PFSK-1 (cell line): ENCODE measurements around the gene PROZ.

Experiments used
- FOXP2 ChIP-seq: optimal IDR thresholded peaks from 2 replicates; pipeline ENCODE3; 2011; ENCODE audit warnings: borderline replicate concordance, control low read depth, inconsistent platforms; ENCODE audit not compliant: insufficient read depth; ENCODE audit errors: extremely low read length, extremely low read depth
- POLR2AphosphoS5 ChIP-seq: IDR thresholded peaks from 2 replicates; pipeline ENCODE4 v1.6.1; 2012; ENCODE audit warnings: low read depth, mild to moderate bottlenecking, control low read depth, low read length, moderate library complexity
- SIN3A ChIP-seq: IDR thresholded peaks from 2 replicates; pipeline ENCODE4 v1.6.1; 2012; ENCODE audit warnings: mild to moderate bottlenecking, low read length, moderate library complexity, borderline replicate concordance; ENCODE audit not compliant: insufficient read depth
- TAF1 ChIP-seq: IDR thresholded peaks from 2 replicates; pipeline ENCODE4 v1.6.1; 2012; ENCODE audit warnings: low read length, control low read depth, borderline replicate concordance; ENCODE audit not compliant: insufficient read depth
- TF ChIP-seq, protein P1 (sequence below), 2 experiments: IDR thresholded peaks; 2 replicates each; pipeline versions ENCODE4 v1.6.1 to v1.8.0; 2011 to 2012; ENCODE audit warnings: low read depth in 2 of 2, low read length in 2 of 2, control low read depth in 1 of 2, inconsistent platforms in 1 of 2, mild to moderate bottlenecking in 1 of 2, moderate library complexity in 1 of 2; ENCODE audit not compliant: insufficient read depth in 1 of 2

Gene PROZ

DNA sequence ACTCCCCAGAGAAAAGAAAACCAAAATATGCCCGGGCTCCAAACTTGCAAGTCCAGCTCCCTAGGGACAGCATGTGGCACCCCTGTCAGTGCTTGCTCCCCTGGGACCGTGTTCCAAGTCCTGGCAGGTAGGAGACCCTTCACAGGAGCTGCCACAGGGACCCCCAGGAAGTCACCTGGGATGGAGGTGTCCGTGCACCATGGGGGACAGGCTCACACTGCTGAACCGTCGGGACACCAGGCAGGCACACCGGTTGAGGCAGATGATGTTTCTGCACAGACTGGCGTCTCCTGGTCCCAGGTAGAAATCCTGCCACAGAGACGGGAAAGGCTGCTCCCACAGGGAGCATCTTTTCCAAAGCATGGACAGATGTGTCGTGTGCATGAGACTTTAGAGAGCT, 11.7 kb upstream of the PROZ start:
- no peak for TF ChIP-seq TAF1
- no peak for TF ChIP-seq SIN3A

DNA sequence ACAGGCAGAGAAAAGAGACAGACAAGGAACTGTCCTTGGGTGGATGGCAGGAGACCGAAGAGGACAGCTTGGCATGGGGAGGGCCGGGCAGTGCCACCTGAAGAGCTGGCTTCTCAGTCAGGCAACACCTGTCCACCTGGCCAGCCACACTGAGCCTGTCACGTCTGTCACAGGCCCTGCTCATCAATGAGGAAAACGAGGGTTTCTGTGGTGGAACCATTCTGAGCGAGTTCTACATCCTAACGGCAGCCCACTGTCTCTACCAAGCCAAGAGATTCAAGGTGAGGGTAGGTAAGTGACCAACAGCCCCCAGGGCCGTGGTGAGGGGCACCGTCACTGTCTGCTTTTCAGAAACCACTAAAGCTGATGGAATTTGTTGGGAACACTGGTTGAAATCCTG, 11.2 kb upstream of the PROZ start:
- TF ChIP-seq POLR2AphosphoS5, result no peak
- no peak for TF ChIP-seq SIN3A
- no peak for TF ChIP-seq FOXP2
- TF ChIP-seq TAF1, result no peak
- TF ChIP-seq, protein P1, sequence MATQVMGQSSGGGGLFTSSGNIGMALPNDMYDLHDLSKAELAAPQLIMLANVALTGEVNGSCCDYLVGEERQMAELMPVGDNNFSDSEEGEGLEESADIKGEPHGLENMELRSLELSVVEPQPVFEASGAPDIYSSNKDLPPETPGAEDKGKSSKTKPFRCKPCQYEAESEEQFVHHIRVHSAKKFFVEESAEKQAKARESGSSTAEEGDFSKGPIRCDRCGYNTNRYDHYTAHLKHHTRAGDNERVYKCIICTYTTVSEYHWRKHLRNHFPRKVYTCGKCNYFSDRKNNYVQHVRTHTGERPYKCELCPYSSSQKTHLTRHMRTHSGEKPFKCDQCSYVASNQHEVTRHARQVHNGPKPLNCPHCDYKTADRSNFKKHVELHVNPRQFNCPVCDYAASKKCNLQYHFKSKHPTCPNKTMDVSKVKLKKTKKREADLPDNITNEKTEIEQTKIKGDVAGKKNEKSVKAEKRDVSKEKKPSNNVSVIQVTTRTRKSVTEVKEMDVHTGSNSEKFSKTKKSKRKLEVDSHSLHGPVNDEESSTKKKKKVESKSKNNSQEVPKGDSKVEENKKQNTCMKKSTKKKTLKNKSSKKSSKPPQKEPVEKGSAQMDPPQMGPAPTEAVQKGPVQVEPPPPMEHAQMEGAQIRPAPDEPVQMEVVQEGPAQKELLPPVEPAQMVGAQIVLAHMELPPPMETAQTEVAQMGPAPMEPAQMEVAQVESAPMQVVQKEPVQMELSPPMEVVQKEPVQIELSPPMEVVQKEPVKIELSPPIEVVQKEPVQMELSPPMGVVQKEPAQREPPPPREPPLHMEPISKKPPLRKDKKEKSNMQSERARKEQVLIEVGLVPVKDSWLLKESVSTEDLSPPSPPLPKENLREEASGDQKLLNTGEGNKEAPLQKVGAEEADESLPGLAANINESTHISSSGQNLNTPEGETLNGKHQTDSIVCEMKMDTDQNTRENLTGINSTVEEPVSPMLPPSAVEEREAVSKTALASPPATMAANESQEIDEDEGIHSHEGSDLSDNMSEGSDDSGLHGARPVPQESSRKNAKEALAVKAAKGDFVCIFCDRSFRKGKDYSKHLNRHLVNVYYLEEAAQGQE (IDR thresholded peaks at IDR 0.05; ENCODE audit: insufficient read depth in 1 of 2, low read depth in 2 of 2, low read length in 2 of 2), result no peak

DNA sequence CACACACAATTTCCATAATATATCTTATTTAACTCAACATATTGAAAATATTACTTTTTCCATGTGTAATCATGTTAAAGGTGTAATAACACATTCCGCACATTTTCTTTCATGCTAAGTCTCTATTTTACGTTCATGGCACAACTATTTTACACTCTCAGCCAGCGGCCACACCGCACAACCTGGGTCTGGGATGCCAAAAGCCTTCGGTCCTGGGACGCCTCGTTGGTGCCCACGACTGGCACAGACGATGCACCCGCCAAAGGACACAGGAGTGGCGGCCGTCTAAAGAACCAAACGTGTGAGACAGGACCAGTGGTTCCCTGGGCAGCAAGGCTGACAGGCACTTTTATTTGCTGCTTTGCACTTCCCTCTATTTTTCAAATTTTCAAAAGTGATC, 10.0 kb upstream of the PROZ start:
- TF ChIP-seq SIN3A (no peak), TAF1 (no peak), FOXP2 (no peak), POLR2AphosphoS5 (no peak)
- TF ChIP-seq, protein P1 (IDR thresholded peaks at IDR 0.05; ENCODE audit: insufficient read depth in 1 of 2, low read depth in 2 of 2, low read length in 2 of 2), result no peak

DNA sequence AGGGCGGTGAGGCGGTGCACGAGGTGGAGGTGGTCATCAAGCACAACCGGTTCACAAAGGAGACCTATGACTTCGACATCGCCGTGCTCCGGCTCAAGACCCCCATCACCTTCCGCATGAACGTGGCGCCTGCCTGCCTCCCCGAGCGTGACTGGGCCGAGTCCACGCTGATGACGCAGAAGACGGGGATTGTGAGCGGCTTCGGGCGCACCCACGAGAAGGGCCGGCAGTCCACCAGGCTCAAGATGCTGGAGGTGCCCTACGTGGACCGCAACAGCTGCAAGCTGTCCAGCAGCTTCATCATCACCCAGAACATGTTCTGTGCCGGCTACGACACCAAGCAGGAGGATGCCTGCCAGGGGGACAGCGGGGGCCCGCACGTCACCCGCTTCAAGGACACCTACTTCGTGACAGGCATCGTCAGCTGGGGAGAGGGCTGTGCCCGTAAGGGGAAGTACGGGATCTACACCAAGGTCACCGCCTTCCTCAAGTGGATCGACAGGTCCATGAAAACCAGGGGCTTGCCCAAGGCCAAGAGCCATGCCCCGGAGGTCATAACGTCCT, 9.4 kb upstream of the PROZ start:
- TF ChIP-seq SIN3A, result no peak

DNA sequence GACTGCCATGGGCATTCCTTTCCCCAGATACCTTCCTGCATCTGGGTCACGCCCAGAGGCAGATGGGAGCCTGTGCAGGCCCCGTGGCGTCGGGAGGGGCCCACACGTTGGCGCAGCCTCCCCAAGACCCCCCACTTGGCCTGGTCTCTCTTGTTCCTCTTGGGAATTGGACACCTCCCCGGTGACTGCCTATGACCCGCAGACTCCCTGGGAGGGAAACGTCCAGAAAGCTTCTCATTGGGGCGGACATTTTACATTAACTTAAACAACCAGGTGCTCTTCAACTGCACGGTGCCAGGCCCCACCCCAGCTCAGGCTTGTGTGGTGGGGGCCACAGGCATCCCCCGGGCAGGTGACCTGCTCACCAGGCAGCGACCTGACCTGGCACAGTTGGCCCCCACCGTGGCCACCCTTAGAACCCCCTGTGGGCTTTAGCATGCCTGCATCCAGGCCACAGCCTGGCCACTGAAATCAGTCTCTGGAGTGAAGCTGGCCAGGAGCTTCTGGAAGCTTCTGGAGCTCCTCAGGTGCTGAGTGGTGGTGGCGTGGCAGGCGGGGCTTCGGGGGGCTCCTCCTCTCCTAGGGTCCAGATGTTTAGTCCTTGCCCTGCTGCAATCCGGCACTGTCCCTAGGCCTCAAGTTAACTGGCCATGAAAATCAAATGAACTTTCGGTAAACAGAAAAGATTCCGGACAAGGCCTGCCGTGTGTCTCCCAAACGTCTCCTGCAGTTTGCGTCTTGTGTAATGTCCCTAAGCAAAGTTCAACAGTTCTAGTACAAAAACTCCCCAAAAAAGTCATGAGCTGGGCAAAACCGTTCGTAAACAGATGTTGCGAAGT, 8.5 kb upstream of the PROZ start:
- TF ChIP-seq POLR2AphosphoS5, result no peak
- TF ChIP-seq TAF1, result no peak
- no peak for TF ChIP-seq FOXP2
- TF ChIP-seq SIN3A, result no peak
- TF ChIP-seq, protein P1 (IDR thresholded peaks at IDR 0.05; ENCODE audit: insufficient read depth in 1 of 2, low read depth in 2 of 2, low read length in 2 of 2), result no peak

DNA sequence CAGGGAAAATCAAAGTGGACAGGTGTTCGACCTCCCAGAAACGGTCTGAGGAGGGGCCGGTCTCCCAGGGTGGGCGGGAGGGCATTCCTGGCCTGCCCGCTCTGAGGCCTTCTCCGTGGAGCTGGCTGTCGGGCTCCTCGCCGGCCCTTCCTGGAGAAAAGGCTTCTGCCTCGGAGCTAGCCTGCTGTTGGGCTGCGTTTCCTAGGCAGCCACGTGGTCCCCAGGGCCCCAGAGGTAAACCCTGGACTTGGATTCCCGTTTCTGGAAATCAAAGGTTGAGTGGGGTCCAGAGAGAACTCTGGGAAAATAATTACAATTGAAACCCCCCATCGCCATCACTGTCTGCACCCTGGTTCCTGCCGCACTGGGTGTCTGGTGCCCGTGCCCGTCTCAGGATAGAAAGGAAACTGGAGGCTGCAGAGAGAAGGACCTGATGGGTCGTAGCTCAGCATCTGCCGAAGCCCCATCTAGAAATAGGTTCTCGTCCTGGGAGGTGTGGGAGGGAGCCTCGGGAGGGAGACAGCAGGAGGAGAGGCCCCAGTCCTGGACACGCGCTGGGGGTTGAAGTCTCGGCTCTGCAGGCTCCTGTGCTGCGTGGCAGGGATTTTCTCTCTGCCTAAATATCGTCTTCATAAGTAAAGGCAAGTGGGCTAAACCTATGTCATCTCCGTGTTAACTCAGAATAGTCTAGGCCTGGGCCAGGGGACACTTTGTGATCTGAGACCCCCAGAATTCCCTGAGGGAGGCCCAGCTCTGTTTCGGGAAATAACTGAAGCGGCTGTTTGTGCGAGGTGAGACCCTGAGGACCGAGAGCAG, 7.7 kb upstream of the PROZ start:
- TF ChIP-seq FOXP2, result no peak
- TF ChIP-seq SIN3A, result no peak
- no peak for TF ChIP-seq POLR2AphosphoS5
- no peak for TF ChIP-seq TAF1
- TF ChIP-seq, protein P1 (IDR thresholded peaks at IDR 0.05; ENCODE audit: insufficient read depth in 1 of 2, low read depth in 2 of 2, low read length in 2 of 2), result no peak
